Measurements from ENCODE around the gene SP3.

DNA sequence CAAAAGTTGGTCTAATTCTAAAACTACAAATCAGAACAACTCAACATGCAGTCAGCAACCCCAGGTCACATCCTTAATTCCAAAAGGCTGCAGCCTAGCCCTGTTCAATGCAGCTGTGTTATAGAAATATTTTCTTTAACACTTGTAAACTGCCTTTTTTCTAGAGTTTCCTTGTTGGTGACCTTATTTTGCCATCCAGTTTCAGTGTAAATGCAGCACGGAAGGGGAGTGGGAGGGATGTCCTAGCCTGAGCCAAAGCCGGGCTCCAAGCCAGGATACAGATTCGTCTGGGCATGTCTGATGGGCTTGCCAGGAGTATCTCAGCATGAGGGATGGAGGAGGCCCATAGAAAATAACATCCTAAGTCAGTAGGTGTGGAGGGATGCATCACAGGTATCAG, 17.7 kb upstream of the SP3 start:
- TF ChIP-seq, protein P1, sequence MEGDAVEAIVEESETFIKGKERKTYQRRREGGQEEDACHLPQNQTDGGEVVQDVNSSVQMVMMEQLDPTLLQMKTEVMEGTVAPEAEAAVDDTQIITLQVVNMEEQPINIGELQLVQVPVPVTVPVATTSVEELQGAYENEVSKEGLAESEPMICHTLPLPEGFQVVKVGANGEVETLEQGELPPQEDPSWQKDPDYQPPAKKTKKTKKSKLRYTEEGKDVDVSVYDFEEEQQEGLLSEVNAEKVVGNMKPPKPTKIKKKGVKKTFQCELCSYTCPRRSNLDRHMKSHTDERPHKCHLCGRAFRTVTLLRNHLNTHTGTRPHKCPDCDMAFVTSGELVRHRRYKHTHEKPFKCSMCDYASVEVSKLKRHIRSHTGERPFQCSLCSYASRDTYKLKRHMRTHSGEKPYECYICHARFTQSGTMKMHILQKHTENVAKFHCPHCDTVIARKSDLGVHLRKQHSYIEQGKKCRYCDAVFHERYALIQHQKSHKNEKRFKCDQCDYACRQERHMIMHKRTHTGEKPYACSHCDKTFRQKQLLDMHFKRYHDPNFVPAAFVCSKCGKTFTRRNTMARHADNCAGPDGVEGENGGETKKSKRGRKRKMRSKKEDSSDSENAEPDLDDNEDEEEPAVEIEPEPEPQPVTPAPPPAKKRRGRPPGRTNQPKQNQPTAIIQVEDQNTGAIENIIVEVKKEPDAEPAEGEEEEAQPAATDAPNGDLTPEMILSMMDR (IDR thresholded peaks at IDR 0.05; ENCODE audit: low read depth, low read length), result no peak
- TF ChIP-seq EZH2phosphoT487 (IDR thresholded peaks at IDR 0.05; ENCODE audit: low read depth), result no peak
